ENCODE measurements around the gene GLIS1.

- TF ChIP-seq CTCF (IDR thresholded peaks at IDR 0.05): no peak
- TF ChIP-seq EP300 (IDR thresholded peaks at IDR 0.05): no peak
- no peak for TF ChIP-seq POLR2A (IDR thresholded peaks at IDR 0.05)
Measured at GRCh38 chr1:53672243-53672642, 66.7 kb downstream of the GLIS1 start.

Data from ovary (tissue), 3 donors.